HuH-7.5 (cell line): Measurements from ENCODE around the gene MPPED2.
A peak's percentile ranks its signal among the peaks of the same experiment; 100 is the strongest.
"Not testable (repeated sequence)": the region's sequence is repeated elsewhere in the genome, so short reads cannot be mapped to it uniquely, and the experiment has no call there.

Source experiments
- DNase-seq: peaks from one replicate; pipeline ENCODE4 v3.0.0; 2011; ENCODE audit warnings: low spot score

Gene MPPED2

DNA sequence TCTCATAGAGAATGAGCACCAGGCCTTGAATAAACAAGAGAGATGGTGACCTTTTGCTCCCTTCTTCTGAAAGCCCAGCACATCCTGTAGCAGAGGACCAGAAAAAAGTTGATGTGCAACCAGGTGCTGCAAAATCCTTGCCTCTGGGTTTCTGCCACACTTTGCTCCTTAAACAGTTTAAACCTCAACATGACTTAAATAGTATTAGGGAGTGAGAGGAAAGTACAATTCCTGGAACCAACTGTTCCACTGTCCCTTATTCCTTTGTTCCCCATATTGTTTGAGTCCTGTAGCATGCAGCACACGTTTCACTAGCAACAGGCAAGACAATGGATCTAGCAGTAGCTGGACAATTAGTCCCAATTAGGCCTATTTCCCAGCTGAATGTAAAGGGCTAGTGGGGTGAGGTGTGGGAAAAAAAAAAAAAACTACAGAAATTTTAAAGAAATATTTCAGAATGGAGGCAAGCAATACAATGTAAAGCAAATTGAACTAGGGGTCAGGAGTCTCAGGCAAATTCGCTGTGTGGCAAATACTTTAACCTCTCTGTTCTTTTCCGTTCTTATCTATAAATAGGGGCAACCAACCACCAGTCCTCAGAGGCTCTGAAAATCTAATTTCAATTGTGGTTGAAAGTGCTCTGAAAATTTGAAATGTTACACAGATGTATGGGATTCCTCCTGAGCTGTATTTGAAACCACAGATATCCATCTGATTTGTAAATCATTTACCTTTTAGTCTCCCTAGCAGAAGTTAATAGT, 6.6 kb downstream of the MPPED2 start:
- DNase-seq: no peak

DNA sequence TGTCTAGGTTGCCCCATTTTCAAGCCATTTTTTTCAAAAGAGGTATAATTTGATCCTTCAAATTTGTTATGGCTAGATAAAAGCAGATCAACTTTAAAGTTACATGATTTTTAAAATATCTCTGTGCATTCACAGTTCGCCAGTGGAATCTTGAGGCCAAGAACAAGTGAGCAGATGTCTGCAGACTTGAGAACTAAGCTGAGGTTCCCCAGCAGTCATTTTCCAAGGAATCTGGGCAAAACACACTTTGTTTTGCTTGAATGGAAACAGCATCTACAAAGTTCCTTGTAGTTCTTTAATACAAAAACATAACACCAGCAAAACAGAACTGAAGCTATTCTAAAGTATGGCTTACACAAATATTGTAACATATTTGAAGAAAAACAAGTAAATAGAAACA, 7.7 kb downstream of the MPPED2 start:
- DNase-seq: no peak

DNA sequence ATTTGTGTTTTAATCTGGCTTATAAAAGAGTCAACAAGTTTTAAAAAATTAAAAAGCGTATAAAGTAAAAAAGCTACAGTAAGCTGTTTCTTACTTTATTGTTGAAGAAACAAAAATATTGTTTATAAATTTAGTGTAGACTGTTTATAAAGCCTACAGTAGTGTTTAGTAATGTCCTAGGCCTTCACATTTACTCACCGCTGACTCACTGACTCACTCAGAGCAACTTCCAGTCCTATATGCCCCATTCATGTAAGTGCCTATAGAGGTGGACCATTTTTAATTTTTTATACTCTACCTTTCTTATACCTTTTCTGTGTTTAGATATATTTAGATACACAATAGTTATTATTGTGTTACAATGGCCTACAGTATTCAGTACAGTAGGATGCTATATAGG, 12.2 kb downstream of the MPPED2 start:
- no peak for DNase-seq

DNA sequence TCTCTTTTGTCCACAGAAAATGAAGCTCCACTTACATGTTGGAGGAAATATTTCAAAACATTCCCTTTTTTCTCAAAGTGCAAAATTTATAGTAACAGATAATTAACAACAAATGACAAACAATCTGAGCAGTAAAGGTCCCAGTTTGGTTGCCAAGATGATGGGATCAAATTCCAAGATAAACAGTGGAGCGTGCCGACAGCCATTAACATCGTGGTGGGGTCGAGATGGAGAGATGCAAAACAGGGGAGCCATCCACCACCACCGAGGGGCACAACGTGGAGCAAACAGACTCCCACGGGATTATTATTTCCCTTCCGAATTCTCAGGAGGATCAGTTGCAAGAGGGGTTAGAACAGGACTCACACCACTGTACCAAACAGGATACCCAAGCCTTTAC, 17.2 kb downstream of the MPPED2 start:
- DNase-seq: no peak

DNA sequence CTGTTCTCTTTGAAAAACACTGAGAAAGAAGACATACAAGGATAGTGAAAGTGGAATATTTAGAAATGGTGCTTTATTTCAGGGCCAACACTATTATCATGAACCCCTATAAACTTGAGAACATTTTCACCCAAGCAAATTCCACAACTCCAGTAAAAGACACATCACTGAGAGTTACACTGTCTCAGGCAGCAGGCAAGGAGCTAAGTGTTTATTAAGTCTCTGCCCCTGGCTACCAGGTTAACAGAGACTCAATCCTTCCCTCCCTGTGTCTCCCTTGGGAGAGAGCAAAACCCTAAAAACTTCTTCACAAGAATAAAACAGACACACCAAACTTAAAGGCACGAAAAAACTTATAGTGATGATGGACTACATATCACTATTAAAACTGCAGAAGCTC, 18.5 kb downstream of the MPPED2 start:
- DNase-seq: no peak

DNA sequence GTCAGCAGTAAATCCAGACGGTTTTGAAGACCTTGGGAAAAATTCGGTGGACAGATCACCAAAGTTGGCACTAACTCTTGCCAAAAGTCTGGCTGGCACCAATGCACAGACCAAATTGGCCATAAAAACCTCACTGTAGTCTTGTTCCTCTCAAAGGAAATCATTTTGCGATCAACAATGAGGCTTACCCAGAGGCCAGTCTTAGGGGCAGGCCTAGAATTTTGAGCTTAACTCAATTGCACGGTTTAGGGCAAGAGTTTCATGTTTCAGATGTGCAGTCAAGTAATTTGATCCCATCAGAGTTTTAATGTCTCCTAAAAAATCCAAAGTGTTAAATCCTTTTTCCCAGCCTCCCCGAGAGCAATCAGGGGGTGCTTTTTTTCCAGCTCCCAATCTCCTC, 19.0 kb downstream of the MPPED2 start:
- DNase-seq: no peak

DNA sequence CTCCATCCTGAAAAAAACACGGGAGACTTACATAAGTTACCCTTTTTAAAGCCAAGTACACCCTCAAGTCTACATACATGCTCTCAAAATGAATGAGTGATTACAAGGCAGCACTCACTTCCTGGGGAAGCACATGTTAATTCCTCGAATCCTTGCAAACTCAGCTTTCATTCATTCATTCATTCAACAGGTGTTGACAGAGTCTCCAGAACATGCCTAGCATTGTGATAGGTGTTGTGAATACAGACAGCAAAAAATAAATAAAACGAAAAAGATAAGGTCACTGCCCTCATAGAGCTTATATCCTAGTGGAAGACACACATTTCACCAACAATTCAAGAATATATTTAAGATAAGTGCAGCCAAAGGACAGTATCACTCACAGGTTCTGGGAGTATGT, 19.7 kb downstream of the MPPED2 start:
- DNase-seq: no peak

DNA sequence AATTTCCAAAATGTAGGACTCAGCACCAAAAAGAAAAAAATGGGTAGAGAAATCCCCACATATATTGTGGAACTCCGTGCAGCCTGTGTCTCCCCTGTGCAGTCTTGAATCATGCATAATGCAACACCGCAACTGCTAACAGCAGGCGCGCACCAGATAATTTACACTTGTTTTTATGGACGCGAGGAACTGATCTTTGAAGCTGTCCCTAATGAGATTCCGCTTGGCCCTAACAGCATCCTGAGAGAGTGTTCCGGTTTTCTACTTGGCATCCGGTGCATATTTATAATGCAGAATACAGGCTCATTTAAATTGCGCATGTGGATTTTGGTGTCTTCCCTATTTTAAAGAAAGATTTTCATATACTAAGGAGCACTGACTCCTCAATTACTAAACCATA, 21.1 kb downstream of the MPPED2 start:
- no peak for DNase-seq

DNA sequence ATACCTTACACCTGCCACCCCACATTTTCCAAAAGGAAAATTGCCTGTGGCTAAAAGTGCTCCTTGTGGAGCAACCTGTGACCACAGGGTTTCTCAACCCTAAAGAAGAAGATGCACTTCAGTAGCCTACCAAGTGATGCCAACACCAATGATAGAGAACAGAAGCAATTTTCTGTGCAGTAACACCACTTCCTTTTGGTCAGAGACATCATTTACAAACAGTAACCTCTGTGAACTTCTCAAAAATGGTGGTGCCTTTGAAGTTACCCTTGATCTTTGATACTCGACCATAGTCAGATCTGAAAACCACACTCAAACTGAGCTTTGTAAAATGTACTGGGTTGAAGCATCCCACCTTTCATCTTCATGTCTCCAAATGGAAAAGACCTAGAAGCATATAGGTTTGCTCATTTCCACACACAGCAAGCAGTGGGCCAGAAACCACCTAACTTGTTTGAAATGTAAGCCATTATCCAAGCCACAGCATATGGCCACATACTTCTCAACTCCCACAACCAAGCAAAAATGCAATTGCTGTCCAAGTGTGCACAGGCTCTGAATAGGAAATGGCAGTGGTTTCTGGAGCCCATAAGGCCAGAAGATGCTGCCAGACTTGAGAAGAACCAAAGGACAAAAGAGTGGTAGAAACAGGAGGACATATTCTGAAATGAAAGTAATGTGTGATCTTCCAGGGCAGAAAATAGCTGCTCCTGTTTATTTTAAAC, 24.3 kb downstream of the MPPED2 start:
- no peak for DNase-seq

DNA sequence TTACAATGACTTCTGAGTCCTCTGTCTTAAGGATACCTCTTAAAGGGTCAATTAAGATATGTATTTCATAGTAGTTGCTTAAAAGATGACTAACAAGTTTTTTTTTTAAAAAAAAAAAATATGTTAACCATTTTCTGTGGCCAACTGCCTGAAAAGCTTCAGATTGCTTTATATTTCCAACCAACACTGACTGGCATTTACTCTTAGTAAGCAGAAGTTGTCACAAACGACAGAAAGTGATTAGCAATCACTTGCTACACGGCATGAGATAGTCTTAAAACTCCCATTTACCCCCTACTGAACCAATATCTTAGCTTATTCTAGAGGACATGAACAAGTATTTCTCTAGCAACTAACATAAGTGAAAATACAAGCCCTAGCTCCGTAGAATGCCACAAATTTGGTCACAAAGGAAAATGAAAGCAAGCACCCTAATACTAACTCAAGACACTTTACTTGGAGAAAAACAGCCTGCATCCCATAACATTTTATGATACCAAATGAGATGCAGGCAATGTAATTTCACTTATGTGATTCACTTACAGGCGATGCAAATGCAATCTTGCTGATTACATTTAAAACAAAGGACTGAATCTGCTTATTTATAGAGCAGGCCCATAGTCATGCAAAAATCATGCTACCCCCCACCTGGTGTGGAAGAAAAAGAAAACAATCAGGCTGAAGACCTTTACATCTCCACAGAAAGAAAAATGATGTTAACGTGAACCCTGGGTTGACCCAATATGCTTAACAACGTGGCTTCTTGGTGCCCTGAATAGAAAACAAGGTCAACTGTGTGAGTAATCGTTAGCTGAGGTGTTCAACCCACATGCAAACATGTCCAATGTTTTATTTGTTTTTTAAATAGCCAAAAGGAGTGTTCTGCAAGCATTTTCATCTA, 25.7 kb downstream of the MPPED2 start:
- no peak for DNase-seq

DNA sequence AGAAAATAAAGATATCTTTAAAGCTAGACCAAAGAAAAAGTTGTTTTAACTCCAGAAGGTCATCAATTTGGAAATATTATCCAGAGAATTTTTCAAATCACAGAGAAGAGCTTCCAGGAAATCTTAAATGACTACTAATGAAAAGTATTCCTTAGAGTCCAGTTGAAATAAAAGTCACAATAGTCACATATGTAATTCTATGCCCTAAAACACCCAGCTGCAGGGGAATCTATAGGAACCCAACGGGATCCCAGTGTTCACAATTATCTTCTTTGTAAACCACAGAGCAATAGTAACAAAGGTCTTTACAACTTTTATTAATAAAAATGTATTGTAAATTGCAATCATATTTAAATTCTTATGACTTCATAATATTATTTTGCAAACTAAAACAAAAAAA, 27.1 kb downstream of the MPPED2 start:
- DNase-seq: no peak

DNA sequence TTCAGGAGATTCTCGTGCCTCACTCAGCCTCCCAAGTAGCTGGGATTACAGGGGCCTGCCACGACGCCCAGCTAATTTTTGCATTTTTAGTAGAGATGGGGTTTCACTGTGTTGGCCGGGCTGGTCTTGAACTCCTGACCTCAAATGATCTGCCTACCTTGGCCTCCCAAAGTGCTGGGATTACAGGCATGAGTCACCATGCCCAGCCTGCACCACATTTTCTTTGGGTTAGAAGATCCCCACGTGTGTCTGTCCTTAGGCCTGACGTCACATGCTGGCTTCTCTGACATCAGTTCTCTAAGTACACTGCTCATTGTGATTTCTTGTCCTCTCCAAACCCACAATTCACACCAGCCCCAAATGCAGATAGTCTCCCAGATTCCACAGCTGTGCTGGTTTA, 31.6 kb downstream of the MPPED2 start:
- DNase-seq: not testable (repeated sequence)

DNA sequence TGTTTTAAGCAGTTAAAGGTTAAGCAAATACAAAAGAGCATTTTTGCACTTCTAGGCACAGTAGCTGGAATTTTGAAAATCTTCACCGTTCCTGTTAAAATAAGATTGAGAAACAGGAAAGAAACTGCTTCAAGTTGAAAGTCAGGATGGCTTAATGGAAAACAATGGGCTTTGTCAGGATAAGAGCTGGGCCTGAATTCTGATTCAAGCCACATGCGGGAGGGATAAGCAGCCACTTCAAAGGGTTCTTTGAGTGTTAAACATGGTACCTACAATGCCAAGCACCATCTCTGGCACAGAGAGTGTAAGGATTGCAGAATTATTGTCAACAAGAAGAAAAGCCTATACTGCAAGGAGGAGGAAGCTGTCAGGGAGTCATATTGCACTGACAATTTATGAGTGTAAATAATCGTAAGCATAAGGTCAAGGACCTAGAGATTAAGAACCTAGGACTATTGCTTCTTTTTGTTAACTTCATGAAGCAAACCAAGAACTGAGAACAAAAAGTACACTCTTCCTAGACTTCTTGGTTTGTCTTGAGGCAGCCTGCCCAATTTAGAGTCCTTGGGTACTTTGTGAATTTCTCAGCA, 32.5 kb downstream of the MPPED2 start:
- no peak for DNase-seq

DNA sequence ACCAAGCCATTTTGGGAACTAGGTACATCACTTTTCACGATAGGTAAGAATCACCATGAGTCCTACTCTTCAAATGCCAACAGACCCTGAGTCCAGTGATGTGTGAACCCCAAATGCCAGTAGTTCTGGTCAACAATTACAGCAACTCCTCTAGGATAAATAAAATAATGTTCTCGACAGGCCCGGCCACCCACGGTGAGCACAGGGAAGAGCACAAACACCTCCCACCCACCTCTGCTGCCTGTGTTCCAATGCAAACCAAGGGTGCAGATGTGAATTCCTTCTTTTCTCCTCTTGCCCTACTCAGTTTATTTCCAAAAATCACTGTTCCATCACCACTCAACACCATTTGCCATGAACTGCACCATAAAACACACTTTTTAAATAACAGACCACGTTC, 33.3 kb downstream of the MPPED2 start:
- DNase-seq: no peak

DNA sequence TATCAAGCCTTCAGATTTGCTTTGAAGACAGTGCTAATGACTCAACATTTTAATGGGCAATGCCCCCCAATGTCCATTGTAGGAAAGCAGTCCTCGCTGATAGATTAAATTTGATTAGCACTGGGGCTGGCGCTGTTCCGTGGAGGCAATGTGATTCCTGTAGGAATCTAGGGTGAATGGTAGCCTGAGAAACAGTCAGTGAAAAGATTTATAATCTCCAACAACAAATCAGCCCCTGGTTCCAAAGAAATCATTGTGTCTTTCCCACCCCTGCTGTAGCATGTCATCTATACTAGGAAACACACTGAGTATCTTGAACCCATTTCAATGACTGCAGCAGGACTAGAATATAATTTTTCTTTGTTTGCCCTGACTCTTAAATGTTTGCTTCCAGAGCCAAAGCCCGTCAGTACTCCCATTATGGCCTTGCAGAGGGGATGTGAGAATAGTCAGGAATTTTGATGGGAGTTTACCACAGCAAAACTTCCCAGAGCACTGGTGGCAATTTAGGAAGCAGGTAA, 36.1 kb downstream of the MPPED2 start:
- DNase-seq: no peak

DNA sequence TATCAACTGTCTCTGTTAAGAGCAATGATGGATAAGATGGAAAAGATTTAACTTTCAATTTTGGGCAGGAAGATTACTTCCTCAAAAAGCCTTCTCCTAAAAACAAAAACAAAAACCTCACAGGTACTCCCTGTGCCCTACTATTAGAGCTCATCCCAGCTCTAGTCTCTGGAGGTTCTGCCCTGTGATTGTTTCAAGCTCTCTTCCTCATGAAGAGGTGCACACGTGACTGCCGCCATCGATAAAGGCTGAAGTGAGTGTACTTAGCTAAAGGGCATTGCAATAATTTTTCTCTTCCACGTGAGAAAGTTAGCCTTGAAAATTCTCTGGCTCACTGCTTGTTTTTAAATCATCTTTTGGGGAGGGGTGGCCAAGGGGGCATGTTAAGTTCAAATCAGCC, 36.6 kb downstream of the MPPED2 start:
- no peak for DNase-seq

DNA sequence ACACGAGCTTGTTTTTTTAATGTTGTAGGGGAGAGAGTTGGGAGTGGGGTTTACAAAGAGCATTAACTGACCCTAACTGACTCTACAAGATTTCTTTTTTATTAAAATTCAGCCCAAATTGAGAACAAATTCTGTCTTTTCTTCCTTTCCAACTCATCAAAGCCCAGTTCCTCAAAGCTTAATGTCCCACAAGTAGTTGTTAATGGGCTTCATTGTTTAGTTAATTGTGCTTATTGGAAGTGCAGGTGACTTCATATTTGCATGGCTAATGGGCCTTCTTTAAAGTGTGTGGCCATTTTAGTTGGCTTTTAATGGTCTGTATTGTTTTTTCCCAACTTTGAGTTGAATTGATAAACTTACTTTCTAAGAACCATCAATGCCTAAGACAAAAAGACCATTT, 39.8 kb downstream of the MPPED2 start:
- DNase-seq: no peak

DNA sequence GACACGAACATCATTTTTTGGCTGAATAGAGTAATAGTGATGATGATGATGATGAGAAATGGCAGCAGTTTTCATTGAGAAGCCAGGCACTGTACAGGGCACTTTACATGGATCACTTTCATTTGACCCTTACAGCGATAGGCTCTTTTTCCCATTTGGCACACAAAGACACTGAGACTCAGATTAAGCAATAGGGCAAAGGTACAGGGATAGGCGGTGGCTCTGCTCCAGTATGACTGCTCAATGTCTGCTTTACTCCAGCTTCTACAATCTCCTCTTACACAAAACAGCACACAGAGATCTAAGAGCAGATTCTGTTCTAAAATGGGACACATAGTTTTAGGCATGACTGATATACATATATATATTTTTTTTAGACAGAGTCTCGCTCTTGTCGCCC, 40.6 kb downstream of the MPPED2 start:
- DNase-seq: peak; percentile 27

DNA sequence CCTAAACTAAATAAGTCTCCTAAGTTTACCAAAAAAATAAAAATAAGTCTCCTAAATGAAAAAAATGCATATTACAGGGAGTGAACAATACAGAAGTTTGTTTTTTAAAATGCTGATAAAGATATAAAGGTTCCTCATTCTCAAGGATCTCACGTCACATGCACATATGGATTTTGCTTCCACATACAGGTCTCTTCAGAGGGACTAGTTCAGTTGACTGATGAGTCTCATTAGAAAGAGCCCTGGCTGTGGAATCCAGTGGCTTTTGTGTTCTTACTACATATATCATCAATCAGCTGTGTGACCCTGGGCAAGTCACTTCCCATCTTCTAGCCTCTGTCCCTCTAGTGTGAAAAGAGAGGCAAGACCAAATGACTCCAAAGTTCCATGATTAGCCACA, 43.1 kb downstream of the MPPED2 start:
- DNase-seq: no peak

DNA sequence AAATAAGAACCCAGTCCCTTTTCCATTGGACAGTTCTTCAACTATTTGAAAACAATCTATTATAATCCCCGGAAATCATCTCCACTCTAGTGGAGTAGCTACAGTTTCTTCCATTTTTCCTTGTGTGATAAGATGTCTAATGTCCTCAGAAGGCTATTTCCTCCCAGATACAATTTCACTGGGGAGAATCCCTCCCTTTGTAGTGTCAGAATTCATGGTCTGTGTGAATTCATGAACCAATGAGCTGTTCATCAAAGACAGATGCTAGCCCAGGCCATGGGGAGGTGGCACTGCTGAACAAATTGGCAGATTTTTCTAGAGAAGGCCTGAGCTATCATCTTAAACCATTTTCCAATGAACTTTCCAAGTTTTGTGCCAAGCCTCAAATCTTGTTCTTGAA, 45.4 kb downstream of the MPPED2 start:
- no peak for DNase-seq

DNA sequence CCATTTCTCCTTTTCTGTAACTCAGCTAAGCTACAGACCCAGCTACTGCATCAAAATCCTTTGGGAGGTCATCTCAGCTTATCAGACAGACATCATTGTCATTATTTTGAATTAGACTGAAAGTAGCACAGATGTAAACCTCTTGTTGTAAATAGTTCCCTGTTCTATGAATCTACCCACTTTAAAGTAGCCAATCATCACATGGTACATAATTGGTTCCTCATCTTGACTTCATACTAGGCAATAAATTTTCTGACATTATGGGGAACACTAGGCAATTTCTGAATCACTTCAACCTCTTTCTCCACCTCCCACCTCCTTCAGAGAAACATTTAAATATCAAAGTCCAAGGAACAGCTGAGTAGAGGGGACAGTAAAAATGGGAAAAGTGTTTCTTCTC, 47.9 kb downstream of the MPPED2 start:
- no peak for DNase-seq

DNA sequence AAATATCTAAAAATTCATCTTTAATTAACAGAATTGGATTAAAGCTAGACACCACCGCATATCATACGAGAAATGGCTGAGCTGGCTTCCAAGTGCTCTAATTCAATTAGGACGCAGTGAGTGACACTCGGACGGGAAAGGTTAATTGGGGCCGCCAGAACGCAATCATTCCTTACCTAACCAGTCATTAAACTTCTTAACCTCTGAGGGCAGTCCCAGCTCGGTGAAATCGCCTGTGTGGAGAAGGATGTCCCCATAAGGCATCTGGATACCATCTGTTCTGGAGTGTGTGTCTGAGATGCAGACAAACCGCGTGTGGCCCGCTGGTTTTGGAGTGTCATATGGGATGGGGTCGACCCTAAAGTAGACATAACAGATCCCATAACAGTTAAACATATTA, 50.3 kb downstream of the MPPED2 start:
- DNase-seq: no peak
